SKM-1 treated with dmso at 0.1 percent for 144 hours (cell line): ENCODE results near the gene RTN4RL2.

Source experiments
- DNase-seq: peaks from one replicate; lab custom pipeline; 2025; ENCODE audit not compliant: unreplicated experiment; lab: John Stamatoyannopoulos, UW

RTN4RL2 gene

DNA sequence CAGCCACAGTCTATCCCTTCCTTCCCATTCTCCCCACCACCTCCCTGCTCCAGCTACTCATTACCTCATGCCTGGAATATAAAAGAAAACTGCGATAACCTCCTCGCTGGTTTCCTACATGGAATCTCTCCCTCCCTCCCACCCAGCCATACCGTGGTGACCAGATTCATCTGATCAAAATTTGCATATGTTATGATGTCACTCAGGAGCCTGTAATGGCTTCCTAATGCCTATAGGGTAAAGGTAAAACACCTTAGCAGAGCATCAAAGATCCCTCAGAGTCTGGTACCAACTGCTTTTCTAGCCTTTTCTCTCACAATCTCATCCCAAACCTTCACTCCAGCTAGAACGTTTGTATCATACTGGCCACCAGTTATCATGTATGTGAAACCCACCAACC lies 19.6 kb downstream of the RTN4RL2 start:
- DNase-seq = no peak

GRCh38 chr11:57480409-57481137 lies 20.2 kb downstream of the RTN4RL2 start:
- peak; percentile 31 for DNase-seq

- no peak for DNase-seq
Observed at GRCh38 chr11:57481315-57481714, 21.0 kb downstream of the RTN4RL2 start.

DNA sequence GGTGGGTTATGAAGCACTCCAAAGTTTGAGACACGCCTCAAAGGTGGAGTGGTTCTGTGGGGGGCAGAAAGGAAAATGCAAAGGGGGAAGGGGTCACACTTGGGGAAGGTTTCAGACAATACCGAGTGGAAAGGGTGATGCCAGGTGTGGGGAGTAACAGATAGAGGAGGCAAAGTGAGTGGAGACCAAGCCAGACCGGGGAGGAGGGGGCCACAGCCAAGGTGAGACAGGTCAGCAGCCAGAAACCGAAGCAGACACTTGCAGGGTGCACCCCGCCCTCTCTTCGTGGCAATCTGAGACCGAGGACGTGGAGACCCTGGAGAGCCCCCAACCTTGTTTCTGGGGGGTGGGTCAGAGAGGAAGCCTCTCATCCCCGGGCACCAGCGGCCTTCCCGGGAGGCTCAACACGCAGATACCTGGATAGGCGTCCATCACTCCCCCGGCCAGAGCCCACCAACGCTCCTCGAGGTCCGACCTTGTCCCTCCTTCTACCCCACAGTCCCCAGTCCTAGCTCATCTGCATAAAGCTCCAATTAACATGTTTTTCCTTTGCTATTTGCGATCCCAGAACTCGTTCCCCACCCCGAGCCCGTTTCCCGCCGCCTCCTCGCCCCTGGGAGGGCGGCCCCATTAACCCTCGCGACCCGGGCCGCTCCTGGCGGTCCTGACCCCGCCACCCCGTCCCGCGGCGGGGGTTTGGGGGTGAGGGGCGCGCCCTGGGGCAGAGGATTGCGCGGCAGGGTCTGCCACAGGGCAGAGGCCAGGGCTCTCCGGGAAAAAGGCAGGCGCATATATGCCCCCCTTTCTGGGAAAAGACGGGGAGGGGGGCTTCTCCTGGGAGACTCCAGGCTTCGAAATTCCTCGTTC lies 21.8 kb downstream of the RTN4RL2 start:
- no peak for DNase-seq

DNA sequence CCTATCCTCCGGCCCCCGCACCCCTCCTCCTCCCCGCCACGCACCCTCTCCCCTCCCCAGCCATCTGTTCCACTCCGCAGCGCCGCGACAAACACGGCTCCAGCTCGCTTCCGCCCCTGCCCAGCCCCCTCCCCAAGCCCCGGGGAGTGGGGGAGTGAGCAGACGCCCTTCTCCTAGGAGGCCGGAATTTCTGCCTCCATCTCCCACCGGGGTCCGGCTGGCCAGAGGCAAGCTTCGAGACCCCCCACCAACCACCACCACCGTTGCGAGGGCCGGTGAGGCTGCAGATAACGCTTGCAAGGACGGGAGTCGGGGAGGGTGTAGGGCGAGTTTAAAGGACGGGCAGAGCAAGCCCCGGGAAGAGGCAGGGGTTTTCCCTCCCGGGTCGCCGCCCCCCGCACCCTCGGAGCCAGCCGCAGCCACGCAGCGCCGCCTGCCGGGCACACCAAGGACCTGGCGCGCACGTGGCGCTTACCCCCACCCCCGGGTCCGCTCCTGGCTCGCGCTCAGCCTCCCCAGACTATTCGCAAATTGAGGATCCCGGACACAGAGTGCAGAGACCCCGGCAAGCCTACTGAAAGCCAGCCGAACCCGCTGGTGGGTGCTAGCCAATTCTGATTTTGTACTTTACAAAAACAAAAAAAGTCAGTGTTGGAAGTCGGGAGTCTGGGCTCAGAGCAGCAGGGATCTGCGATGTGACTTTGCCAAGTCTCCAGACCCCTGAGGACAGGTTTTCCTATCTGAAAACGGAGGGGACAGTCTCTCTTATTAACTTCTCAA lies 22.6 kb downstream of the RTN4RL2 start:
- DNase-seq = no peak

GRCh38 chr11:57483562-57483918 lies 23.2 kb downstream of the RTN4RL2 start:
- DNase-seq = no peak

DNA sequence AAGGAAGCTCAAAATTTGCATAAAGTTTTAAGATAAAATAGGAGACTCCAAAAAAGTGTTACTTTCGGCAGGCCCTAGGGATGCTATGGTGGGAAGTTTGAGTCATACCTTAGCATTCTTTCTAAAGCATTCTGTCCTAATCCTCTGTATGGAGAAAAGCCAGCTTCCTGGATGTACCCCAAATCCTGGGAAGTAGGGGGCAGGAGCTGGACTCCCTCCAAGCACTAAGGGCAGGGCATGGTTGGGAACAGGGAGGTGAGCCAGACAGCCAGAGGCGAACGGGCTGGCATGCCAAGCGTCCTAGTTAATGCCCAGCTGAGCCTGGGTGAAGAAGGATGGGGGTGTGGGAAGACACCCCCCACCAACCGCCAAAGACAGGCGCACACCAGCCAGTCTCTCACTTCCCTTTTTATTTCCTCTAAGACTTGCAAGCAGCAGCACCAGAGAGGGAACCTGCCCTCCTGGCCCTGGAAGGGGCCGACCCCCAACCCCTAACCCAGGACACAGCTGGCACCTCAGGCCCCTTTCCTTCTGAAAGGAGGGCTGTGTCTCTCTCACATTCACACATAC lies 23.9 kb downstream of the RTN4RL2 start:
- peak; percentile 88 for DNase-seq

DNA sequence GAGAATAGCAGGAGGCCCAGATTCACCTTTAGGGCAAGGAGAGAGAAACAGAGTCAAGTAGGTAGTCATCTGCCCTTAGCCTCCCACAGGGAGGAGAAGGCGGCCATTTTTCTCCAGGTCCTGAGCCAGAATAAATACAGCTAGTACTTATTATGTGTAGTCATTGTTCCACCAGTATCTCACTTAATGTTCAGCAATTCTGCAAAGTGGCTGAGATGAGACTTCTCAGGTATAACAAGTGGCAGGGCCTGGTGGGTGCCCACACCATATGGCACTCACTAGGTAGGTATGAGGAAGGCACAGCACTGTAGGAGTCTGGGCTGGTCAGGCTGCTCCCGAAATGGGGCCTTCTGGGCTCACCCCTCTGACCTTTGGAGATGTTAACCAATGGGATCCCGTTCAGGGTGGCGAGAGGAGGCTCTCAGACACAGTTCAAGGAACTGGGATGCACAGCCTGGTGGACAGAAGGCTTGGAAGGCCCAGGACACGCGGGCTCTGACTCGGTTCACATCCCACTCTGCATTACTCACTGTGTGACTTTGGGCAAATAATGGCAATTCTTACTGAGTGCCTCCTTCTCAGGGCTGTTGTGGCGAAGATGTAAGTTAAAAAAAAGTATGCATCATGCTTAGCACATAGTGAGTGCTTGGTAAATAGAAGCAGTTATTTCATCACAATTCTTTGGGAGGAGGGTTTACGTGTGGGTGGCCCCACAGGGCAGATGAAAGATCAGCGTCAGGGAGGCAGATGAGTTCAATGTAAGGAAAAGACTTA lies 25.1 kb downstream of the RTN4RL2 start:
- peak; percentile 29 for DNase-seq

GRCh38 chr11:57487021-57487778 lies 26.9 kb downstream of the RTN4RL2 start:
- DNase-seq = no peak

- DNase-seq = no peak
Observed at GRCh38 chr11:57487920-57488659, 27.8 kb downstream of the RTN4RL2 start.

- DNase-seq = no peak
Observed at GRCh38 chr11:57490456-57491248, 30.3 kb downstream of the RTN4RL2 start.

- peak; percentile 58 for DNase-seq
Observed at GRCh38 chr11:57491371-57492061, 31.2 kb downstream of the RTN4RL2 start.

DNA sequence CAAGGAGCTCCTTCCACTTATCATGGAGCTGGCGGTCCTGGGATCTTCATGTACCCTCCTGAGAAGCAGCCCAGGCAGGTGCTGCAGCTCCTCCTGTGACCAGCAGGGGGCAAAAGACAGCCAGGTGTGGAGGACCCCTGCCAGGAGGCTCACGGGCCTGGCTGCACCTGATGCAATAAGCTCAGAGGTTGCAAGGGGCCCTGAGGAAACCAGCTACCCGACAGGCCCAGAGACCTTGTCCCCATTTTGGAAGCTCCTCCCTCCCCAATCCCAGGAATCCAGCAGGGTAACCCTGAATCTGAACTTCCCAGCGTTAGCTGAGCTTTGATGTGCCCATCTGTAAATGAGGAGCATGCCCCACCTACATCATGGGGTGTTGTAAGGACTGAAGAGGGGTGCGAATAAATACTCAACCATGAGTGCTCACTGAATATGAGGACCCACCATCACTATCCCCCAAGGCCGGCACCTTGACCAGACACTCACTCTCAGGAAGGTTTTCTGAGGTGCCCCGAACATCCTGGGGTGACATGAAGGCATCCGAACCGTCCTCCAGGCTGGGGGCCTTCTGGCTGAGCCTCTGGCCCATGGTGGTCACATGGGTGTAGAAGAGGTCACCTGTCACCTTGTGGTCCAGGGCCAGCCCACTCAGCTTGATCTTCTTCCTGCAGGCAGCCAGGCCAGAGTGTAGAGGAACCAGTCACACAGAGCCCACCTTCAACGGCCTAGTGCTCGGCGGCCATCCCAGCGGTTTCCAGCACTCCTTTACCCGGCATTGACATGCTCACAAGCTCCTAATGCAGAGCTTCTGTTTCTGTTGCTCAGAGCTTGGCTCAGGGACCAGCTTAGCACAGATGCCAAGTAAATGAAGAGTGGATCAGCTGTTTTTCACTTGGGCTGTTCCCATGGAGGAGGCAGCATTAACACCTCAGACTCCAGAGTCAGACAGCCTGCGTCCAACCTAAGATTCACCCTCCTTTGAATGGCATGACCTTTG lies 33.5 kb downstream of the RTN4RL2 start:
- peak; percentile 5 for DNase-seq

DNA sequence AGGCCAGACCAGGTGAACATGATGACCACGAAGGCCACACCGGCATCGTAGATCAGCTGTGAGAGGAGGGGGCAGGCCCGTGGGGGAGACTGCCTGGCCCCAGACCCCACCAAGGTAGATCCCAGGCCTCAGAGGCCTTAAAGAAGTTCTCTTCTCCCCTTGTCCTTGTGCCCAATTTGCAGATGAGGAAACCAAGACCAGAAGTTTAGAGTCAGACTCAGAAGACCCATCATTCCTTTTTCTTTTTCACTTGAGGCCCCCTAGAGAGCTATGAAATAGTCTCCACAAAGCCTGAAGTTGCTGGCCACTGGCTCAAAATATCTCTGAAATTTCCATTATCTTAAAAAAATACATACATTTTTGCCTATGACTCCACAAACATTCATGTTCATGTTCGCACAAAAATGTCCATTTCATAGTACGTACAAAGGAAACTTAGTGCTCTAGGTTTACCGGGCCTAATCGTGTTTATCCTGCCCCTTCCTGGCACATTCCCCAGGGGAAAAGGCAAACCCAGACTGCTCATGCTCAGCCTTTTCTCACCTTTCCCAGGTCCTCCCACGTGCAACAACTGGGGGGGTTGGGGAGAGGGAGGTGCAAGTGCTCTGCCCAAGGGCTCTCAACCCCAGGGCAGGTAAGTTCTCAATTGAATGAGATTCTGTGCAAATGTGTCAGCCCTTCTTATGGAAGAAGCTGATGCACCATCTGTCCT lies 35.9 kb downstream of the RTN4RL2 start:
- DNase-seq = no peak

- no peak for DNase-seq
Observed at GRCh38 chr11:57497303-57498247, 37.2 kb downstream of the RTN4RL2 start.
